ENCODE data around the gene MCM3AP.

GRCh38 chr21:46334351-46335140, 49.1 kb upstream of the MCM3AP start:
- no peak for TF ChIP-seq CTCF (IDR thresholded peaks at IDR 0.05)
- TF ChIP-seq POLR2A (IDR thresholded peaks at IDR 0.05): no peak

All from body of pancreas (tissue), 4 donors.